ENCODE measurements around the gene PSMD7. TPM values are rescaled to one million over a fixed set of nuclear protein-coding genes. Genes with fewer than 3 reads are reported as not detected.

Gene PSMD7
- total and polyA plus RNA-seq, 2 of the 13 experiments (the other 11 are each of a cell fraction or from before 2014, with no cell fraction given), result 105 to 224 TPM

- peak; percentile 100 for TF ChIP-seq NFE2L1 (CRISPR knock-in tag; IDR thresholded peaks at IDR 0.05; ENCODE audit: borderline replicate concordance)
- TF ChIP-seq ZNF431 (CRISPR knock-in tag; IDR thresholded peaks at IDR 0.05; ENCODE audit: borderline replicate concordance, low read depth), result peak; percentile 63; the same call in 1 of the 2 replicates
- TF ChIP-seq MEIS1 (CRISPR knock-in tag; IDR thresholded peaks at IDR 0.05; ENCODE audit: borderline replicate concordance), result peak; percentile 67
- TF ChIP-seq, protein P1, sequence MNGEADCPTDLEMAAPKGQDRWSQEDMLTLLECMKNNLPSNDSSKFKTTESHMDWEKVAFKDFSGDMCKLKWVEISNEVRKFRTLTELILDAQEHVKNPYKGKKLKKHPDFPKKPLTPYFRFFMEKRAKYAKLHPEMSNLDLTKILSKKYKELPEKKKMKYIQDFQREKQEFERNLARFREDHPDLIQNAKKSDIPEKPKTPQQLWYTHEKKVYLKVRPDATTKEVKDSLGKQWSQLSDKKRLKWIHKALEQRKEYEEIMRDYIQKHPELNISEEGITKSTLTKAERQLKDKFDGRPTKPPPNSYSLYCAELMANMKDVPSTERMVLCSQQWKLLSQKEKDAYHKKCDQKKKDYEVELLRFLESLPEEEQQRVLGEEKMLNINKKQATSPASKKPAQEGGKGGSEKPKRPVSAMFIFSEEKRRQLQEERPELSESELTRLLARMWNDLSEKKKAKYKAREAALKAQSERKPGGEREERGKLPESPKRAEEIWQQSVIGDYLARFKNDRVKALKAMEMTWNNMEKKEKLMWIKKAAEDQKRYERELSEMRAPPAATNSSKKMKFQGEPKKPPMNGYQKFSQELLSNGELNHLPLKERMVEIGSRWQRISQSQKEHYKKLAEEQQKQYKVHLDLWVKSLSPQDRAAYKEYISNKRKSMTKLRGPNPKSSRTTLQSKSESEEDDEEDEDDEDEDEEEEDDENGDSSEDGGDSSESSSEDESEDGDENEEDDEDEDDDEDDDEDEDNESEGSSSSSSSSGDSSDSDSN (CRISPR knock-in tag; IDR thresholded peaks at IDR 0.05), result no peak; the same call in none of the 2 replicates
- TF ChIP-seq, protein P2, sequence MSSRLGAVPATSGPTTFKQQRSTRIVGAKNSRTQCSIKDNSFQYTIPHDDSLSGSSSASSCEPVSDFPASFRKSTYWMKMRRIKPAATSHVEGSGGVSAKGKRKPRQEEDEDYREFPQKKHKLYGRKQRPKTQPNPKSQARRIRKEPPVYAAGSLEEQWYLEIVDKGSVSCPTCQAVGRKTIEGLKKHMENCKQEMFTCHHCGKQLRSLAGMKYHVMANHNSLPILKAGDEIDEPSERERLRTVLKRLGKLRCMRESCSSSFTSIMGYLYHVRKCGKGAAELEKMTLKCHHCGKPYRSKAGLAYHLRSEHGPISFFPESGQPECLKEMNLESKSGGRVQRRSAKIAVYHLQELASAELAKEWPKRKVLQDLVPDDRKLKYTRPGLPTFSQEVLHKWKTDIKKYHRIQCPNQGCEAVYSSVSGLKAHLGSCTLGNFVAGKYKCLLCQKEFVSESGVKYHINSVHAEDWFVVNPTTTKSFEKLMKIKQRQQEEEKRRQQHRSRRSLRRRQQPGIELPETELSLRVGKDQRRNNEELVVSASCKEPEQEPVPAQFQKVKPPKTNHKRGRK (CRISPR knock-in tag; IDR thresholded peaks at IDR 0.05), result peak; percentile 66; the same call in 1 of the 2 replicates
- peak; percentile 84; the same call in 1 of the 2 replicates for TF ChIP-seq ZFP36L2 (CRISPR knock-in tag; IDR thresholded peaks at IDR 0.05)
- TF ChIP-seq ZNF724P (CRISPR knock-in tag; IDR thresholded peaks at IDR 0.05; ENCODE audit: borderline replicate concordance), result peak; percentile 98
- TF ChIP-seq MEIS2 (CRISPR knock-in tag; IDR thresholded peaks at IDR 0.05), result peak; percentile 59; the same call in 1 of the 2 replicates
- peak; percentile 10; the same call in 1 of the 2 replicates for TF ChIP-seq ZNF460 (CRISPR knock-in tag; IDR thresholded peaks at IDR 0.05; ENCODE audit: borderline replicate concordance)
- peak; percentile 92 for TF ChIP-seq ZNF335 (CRISPR knock-in tag; IDR thresholded peaks at IDR 0.05)
- 0 out of 2 replicates have a peak, but pooled peaks have one; percentile 26 for TF ChIP-seq FIP1L1 (IDR thresholded peaks at IDR 0.05; ENCODE audit: borderline replicate concordance, insufficient read depth, low read depth, low read length)
- TF ChIP-seq NONO (IDR thresholded peaks at IDR 0.05), result no peak
- TF ChIP-seq NONO (CRISPR knock-in tag; conservative IDR thresholded peaks at IDR 0.05), result peak; percentile 94
- no peak for TF ChIP-seq ATF7 (IDR thresholded peaks at IDR 0.05)
- TF ChIP-seq ATF7 (CRISPR knock-in tag; IDR thresholded peaks at IDR 0.05), result peak; percentile 83
- TF ChIP-seq, protein P3, sequence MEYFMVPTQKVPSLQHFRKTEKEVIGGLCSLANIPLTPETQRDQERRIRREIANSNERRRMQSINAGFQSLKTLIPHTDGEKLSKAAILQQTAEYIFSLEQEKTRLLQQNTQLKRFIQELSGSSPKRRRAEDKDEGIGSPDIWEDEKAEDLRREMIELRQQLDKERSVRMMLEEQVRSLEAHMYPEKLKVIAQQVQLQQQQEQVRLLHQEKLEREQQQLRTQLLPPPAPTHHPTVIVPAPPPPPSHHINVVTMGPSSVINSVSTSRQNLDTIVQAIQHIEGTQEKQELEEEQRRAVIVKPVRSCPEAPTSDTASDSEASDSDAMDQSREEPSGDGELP (IDR thresholded peaks at IDR 0.05; ENCODE audit: borderline replicate concordance, low read depth), result peak; percentile 39; the same call in 1 of the 2 replicates
- TF ChIP-seq ZFP41 (CRISPR knock-in tag; IDR thresholded peaks at IDR 0.05; ENCODE audit: borderline replicate concordance), result peak; percentile 62
- peak in 1 of 2 experiments; percentile 50; a peak in 3 of 4 replicates for TF ChIP-seq EP300 (IDR thresholded peaks at IDR 0.05; ENCODE audit: low read depth in 2 of 2, low read length in 2 of 2)
- peak; percentile 41 for TF ChIP-seq EP300 (CRISPR knock-in tag; IDR thresholded peaks at IDR 0.05; ENCODE audit: borderline replicate concordance)
- TF ChIP-seq KLF16 (CRISPR knock-in tag; IDR thresholded peaks at IDR 0.05), result peak in 1 of 2 experiments; percentile 95; a peak in 2 of 4 replicates
- TF ChIP-seq MXD4 (CRISPR knock-in tag; IDR thresholded peaks at IDR 0.05), result peak; percentile 90
- no peak for TF ChIP-seq SOX5 (CRISPR knock-in tag; IDR thresholded peaks at IDR 0.05; ENCODE audit: borderline replicate concordance)
- peak; percentile 77 for TF ChIP-seq HDAC2 (CRISPR knock-in tag; IDR thresholded peaks at IDR 0.05)
- TF ChIP-seq, protein P4, sequence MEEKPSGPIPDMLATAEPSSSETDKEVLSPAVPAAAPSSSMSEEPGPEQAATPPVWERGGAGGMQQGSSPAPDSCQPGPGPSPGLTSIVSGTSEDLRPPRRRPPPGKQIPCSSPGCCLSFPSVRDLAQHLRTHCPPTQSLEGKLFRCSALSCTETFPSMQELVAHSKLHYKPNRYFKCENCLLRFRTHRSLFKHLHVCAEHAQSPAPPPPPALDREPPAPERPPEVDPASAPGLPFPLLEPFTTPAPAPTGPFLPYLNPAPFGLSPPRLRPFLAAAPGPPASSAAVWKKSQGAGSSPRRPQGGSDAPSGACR (CRISPR knock-in tag; IDR thresholded peaks at IDR 0.05), result peak; percentile 79
These were observed at the start of gene PSMD7 (continued) for GRCh38 chr16:74296432-74297144.

All from HepG2 (cell line).